NCI-H1436 (cell line): ENCODE results near the gene SRMS.
A peak's percentile ranks its signal among the peaks of the same experiment; 100 is the strongest.
"Not testable (repeated sequence)": the region's sequence is repeated elsewhere in the genome, so short reads cannot be mapped to it uniquely, and the experiment has no call there.

ENCODE experiments used
- DNase-seq: peaks from one replicate; lab custom pipeline; 2025; lab: John Stamatoyannopoulos, UW

SRMS gene

GRCh38 chr20:63522091-63522868 lies 25.3 kb downstream of the SRMS start:
- DNase-seq = no peak

DNA sequence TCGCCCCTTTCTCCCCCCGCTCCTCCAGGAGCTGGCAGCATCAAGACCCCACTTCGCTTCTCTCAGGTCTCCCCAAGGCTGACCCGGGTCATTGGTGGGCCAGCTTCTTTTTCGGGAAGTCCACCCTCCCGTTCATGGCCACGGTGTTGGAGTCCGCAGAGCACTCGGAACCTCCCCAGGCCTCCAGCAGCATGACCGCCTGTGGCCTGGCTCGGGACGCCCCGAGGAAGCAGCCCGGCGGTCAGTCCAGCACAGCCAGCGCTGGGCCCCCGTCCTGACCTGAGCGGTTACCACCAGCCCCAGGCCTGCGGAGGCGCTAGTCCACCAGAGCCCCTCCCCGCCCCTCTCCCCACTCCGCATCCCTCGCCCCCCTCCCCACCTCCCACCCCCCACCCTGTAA lies 25.9 kb downstream of the SRMS start:
- DNase-seq = no peak

DNA sequence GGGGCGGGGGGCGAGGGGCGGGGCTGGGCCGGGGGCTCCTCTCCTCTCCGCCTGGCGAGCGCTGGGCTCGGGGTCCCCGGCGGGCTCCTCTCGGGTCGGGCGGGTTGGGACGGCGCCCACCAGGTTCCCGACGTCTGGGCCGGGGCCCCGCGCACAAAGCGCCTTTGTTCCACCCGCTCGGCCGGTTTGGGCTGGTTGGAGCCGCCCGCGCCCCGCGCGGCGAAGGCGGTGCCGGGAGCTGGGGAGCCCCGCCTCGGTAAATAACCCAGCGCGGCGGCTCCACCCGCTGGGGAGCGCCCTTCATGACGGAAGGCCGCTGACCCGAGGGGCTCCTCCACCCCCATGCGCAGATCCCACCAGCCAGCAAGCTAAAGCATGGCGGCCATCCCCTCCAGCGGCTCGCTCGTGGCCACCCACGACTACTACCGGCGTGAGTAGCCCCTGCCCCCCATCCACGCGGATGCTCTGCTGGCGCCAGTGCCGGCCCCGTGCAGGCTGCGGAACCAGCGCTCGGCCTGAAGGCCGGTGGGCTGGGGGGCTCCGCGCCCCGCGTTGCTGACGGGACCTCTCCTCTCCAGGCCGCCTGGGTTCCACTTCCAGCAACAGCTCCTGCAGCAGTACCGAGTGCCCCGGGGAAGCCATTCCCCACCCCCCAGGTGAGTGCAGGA lies 26.5 kb downstream of the SRMS start:
- peak; percentile 63 for DNase-seq

GRCh38 chr20:63520504-63520933 lies 27.0 kb downstream of the SRMS start, which contains the start of gene PPDPF:
PPDPF (plus strand) TSS chr20:63520765; CDS start chr20:63521309, 544 bp downstream.
- DNase-seq = peak; percentile 74

GRCh38 chr20:63519668-63520503 lies 27.7 kb downstream of the SRMS start:
- DNase-seq = peak; percentile 69

DNA sequence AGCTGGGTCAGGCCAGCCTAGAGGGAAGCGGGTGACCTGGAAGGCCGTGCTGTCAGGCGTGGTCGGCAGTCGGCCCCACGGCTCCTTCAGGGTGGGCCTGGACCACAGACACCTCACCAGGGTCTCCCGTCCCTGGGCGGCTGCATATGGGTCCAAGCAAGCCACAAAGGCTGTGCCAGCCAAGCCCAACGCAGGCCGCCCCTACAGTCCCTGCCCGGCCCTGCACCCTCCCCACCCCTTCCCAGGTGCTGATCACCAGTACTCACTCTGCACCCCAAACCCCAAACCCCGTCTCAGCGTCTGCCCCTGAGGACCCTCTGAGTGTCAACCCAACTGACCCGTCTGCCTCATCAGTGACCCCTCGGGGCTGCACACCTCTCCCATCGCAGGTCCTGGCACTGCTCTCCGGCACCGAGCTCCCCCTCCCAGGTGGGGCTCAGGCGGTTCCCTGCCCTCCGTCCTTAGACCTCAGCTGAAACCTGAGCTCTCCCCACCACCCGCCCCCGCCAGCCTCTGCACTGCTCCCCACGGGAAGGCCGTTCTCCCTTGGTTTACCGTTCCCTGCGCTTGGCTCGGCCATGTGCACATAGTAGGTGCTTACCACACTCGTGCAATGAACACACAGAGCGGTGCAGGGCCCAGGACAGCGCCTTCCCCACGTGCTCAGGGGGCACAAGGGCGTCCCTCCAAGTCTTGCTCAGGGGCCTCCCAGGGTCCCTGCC lies 28.4 kb downstream of the SRMS start:
- DNase-seq = no peak

GRCh38 chr20:63518351-63518861 lies 29.1 kb downstream of the SRMS start:
- no peak for DNase-seq

DNA sequence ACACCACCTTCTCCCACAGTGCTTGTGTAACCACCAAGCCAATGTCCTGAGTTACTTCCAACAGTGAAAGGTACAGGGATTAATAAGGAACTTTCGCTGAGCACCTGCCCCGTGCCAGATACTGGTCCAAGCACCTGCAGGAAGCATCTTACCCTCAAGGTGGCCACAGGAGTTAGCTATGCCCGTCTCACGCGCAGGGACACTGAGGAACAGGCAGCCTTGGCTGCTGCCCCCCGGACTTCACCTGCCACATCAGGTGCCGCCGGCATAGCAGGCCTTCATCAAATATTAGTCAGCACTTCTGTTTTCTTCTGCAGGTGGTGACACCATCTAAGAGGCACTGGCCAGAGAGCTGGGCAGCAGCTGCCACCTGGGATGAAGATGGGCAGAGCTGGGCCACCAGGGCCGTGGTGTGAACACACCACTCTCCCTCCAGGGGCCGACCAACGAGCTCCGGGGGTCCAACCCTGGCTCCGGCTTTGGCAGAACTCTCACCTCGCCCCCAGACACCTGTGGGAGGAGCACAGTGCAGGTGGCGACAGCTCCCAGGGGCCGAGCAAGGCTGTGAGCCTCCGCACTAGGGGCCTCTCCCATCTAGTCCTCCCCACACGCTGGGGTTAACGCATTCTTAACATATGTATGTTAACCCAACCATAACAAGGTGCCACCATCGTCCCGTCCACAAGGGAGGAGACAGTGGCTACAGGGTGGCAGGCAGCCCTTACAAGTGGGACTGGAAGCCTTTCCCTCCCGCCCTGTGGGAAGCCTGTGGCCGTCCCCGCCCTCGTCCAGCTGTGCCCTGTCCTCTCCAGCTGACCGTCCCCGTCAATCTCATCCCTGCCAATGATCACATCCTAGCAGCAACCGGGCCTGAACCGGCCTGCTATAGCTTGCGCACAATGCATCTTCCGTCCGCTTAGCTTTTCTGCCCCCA lies 29.9 kb downstream of the SRMS start:
- DNase-seq = no peak

- DNase-seq = not testable (repeated sequence)
Observed at GRCh38 chr20:63514520-63514919, 33.0 kb downstream of the SRMS start.

- DNase-seq = no peak
Observed at GRCh38 chr20:63513207-63513606, 34.3 kb downstream of the SRMS start.

DNA sequence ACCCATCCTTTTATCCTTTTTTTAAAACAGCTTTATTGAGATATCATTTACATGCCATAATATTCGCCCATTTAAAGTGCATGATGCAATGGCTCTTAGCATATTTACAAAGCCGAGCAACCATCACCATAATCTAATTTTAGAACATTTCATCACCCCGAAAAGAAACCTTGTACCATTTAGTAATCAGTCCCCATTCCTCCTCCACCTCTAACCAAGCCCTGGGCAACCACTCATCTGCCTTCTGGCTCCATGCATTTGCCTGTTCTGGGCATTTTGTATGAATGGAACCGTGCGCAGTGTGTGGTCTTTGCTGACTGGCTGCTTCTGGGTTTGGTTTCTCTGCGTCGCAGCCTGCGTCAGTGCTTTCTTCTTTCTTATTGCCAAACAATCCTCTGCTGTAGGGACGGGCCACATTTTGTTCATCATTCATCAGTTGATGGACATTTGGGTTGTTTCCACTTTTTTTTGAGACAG lies 38.4 kb downstream of the SRMS start:
- peak; percentile 28 for DNase-seq

DNA sequence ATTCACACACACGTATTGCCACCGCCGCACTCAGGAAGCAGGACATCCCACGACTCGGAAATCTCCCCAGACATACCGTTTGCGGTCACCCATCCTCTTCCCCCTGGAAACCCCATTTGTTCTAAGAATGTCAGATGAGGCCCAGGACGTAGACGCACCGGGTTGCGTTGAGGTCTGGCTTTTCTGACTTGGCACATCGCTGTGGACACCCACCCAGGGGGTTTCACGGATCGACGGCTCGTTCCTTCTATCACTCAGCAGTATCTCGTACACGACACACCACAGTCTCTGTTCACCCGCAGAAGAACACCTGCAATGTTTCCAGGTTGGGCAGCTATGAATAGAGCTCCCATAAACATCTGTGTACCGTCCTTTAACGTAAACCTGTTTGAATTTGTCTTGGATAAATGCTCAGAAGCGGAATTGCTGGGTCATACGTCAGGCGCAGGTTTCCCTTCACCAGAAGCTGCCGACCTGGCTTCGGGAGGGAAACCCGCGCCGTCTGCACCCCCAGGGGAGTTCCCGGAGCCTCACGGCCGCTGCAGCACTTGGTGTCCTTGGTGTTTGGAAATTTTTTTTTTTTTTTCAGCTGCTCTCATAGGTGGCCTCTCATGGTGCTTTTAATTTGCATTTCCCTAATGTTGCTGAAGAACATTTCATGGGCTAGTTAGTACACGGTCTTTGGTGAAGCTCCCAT lies 39.3 kb downstream of the SRMS start:
- DNase-seq = peak; percentile 63

- no peak for DNase-seq
Observed at GRCh38 chr20:63507083-63507743, 40.3 kb downstream of the SRMS start.

DNA sequence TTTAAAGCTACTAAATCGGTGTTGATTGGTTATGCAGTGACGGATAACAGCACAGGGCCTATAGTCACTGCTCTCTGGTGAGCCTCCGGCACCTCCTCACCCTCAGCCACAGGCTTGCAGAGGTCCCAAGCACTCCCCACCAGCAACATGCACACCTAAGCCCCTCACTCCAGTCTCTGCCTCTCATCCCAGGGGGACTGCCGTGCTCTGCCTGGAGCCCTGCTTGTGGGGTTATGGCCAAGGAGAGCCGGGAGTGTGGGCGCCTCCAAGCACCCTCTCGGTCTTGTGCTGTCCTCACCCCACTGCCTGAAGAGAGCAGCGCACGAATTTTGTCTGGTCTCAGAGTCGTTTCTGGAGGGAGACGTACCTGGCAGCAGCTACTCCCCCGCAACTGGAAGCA lies 41.8 kb downstream of the SRMS start:
- no peak for DNase-seq

- no peak for DNase-seq
Observed at GRCh38 chr20:63505281-63505680, 42.3 kb downstream of the SRMS start.

GRCh38 chr20:63504642-63505041 lies 42.9 kb downstream of the SRMS start:
- no peak for DNase-seq

GRCh38 chr20:63503524-63503923 lies 44.0 kb downstream of the SRMS start:
- no peak for DNase-seq

- peak; percentile 42 for DNase-seq
Observed at GRCh38 chr20:63502671-63503172, 44.8 kb downstream of the SRMS start.
